GM18868 (cell line): Measurements from ENCODE around the gene MT1M.
A peak's percentile ranks its signal among the peaks of the same experiment; 100 is the strongest.
"Not testable (repeated sequence)": the region's sequence is repeated elsewhere in the genome, so short reads cannot be mapped to it uniquely, and the experiment has no call there.

Experiments
- ATAC-seq: cut with Tn5 transposase; IDR thresholded peaks from one replicate; pipeline ENCODE4 v1.9.1; 2021; ENCODE audit warnings: mild to moderate bottlenecking, moderate library complexity; ENCODE audit not compliant: unreplicated experiment

The MT1M gene

DNA sequence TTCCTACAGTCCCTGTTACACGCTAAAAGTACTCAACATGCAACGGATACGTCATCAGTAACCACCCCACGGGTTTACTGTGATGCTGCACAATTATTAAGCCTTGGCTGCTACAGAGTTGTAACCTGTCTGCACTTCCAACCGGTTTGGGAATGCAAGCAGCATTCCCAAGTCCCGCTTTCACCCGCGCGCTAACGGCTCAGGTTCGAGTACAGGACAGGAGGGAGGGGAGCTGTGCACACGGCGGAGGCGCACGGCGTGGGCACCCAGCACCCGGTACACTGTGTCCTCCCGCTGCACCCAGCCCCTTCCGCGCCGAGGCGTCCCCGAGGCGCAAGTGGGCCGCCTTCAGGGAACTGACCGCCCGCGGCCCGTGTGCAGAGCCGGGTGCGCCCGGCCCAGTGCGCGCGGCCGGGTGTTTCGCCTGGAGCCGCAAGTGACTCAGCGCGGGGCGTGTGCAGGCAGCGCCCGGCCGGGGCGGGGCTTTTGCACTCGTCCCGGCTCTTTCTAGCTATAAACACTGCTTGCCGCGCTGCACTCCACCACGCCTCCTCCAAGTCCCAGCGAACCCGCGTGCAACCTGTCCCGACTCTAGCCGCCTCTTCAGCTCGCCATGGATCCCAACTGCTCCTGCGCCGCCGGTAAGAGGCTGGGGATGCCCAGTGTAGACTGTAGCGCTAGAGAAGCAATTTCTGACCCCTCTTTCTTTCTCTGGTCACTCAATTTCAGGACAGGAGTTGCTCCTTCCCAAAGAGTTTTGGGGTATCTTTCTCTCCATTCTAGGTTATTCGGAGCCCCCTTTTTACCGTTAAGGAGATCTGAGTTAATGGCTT lies 24.2 kb upstream of the MT1M start, which contains the start of gene MT2A:
MT2A (plus strand) TSS at position 542 of the 833 bp plus-strand sequence; CDS start at position 614, 72 bp downstream.
- ATAC-seq: peak; percentile 85

DNA sequence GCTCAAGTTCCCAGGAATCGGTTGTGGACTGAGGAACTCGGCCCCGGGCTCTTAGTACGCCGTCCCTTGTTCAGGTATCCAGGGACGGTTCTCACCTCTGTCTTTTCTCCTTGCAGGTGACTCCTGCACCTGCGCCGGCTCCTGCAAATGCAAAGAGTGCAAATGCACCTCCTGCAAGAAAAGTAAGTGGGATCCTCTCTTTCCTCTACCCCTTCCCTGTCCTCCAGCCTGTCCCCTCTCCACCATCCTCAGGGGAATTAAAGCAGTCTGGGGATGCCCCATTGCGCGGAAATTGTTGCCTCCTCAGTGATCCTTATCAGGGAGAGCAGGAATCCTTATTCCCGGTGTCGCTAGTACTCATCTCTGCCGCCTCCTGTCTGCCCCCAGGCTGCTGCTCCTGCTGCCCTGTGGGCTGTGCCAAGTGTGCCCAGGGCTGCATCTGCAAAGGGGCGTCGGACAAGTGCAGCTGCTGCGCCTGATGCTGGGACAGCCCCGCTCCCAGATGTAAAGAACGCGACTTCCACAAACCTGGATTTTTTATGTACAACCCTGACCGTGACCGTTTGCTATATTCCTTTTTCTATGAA lies 23.5 kb upstream of the MT1M start:
- no peak for ATAC-seq

- peak; percentile 51 for ATAC-seq
Measured at GRCh38 chr16:56609463-56609921, 23.0 kb upstream of the MT1M start.

- peak; percentile 30 for ATAC-seq
Measured at GRCh38 chr16:56610017-56610608, 22.3 kb upstream of the MT1M start.

DNA sequence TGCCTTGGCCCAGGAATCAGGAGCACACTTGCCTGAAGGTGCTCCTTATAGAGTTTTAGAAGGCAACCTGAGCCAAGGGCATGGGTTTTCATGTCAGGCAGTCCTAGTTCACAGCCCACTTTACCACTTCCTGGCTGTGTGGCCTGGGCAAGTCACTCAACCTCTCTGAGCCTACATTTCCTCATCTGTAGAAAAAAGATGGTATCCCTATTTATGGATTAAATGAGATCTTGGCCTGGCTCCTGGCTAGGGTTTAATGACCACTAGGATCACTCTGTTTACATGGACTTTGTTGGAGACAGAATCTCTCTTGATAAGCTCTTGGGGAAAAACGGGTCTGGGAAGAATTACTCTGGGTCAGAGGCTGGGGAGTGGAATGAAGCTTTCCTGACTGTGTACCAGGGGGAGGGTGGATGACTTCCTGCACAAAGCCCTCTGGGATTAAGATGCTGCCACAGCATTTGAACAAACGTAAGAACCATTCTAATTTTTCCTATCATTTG lies 21.8 kb upstream of the MT1M start:
- no peak for ATAC-seq

DNA sequence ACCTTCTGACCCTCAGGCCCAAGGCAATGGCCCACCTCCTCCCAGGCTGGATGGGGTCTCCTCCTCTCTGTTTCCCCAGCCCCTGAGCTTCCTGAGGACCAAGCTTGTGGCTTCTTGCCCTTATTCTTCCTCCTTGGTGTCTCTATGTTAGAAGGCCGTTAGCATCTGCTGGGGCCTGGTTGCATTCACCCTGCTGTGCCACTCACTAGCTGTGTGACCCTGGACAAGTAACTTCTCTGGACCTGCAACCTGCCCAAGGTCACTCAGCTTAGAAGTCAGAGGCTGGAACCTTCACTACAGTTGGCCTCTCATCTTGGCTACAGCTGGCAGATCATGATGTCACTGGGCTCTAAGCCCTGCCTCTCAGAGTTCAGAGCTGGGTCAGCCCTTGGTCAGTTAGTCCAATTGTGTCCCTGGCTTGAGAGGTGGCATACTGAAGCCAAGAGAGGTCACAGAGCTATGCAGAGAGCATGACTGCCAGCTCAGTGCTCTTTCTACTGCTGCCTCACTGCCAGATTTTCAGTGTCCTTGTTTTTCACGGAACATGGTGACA lies 21.1 kb upstream of the MT1M start:
- ATAC-seq: no peak

DNA sequence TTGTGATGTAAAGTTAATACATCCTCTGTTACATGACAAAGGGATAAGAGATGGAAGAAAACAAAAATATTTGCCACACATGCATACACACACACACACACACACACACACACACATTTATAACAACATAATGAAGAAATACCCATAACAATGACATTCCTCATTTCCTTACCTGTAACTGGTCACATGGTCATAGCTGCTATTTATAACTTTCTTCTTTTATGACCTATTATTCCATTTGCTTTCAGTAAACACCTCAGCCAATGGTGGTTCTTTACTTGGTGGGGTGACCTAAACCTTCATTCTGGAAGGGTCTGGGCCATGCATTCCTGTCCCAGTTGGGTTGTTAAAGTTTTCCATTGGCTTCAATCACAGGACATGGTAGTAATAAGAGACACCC lies 18.8 kb upstream of the MT1M start:
- ATAC-seq: no peak

- ATAC-seq: peak; percentile 60
Measured at GRCh38 chr16:56614549-56614991, 17.9 kb upstream of the MT1M start.

DNA sequence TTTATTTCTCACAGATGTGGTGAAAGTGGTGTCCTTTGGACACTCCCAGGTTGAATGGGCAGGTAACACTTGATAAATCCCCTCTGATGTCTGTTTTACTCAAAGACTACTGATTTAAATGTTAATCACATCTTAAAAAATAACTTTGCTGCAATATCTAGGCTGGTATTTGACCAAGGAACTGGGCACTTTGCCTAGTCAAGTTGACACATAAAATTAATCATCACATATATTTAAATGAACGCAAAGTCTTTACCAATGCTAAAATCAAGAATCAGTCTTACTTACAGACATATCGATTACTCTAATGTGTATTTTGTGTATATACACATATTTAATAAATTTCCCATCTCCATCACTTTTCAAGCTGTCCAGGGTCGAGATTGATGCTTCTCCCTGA lies 17.1 kb upstream of the MT1M start:
- ATAC-seq: no peak

- no peak for ATAC-seq
Measured at GRCh38 chr16:56616608-56617211, 15.7 kb upstream of the MT1M start.

DNA sequence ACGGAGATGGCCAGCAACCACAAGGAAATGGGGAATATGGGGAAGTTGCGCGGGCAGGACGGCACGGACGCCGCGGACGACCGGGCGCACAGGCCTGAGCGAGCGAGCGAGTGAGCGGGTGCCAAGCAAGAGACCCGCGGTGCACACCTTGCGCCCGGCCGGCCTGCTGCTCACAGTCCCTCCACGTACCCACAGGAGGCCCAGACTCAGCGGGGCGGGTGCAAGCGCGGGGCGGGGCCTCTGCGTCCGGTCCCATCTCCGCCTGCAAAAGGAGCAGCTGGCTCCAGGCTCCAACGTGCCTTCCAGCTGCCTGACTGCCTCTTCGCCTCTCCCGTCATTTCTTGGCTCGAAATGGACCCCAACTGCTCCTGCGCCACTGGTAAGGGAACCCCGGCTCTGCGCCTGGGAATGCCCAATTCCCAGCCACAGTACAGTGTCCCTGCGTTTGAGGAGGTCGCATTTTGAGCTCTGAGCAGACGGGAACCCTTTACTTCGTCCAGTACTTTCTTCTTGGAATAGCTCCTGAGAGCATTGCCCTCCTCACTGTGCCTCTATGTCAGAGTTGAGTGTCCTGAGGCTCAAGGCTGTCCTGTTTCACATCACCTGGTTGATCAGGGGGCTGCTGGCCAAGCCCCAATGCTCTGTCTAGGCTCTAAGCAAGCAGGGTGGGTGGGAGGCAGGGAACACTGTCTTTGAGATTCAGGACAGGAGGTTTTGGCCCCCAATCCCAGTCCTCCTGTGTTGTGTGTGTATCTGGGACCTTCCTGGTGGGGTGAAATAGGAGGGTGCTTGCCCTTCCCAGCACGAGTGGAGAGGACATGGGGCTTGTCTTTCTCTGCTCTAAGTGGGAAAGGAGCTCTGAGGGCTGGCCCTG lies 15.0 kb upstream of the MT1M start:
- ATAC-seq: peak; percentile 44

- ATAC-seq: no peak
Measured at GRCh38 chr16:56618138-56618537, 14.3 kb upstream of the MT1M start.

DNA sequence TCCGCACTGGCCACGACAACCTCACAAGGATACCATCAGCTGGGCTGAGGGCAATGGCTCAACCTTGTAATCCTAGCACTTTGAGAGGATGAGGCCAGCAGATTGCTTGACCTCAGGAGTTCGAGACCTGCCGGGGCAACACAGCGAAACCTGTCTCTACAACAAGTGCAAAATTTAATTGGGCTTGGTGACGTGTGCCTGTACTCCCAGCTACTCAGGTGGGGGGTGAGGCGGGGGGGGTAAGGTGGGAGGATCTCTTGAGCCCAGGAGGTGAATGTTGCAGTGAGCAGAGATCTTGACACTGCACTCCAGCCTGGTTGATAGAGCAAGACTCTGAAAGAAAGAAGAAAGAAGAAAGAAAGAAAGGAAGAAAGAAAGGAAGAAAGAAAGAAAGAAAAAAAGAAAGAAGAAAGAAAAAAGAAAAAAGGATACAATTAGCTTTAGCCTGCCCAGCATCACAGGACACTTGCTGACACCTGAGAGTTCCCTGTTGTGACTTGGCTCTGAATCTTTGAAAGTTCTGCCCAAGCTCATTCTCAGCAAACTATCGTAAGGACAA lies 12.0 kb upstream of the MT1M start:
- no peak for ATAC-seq

DNA sequence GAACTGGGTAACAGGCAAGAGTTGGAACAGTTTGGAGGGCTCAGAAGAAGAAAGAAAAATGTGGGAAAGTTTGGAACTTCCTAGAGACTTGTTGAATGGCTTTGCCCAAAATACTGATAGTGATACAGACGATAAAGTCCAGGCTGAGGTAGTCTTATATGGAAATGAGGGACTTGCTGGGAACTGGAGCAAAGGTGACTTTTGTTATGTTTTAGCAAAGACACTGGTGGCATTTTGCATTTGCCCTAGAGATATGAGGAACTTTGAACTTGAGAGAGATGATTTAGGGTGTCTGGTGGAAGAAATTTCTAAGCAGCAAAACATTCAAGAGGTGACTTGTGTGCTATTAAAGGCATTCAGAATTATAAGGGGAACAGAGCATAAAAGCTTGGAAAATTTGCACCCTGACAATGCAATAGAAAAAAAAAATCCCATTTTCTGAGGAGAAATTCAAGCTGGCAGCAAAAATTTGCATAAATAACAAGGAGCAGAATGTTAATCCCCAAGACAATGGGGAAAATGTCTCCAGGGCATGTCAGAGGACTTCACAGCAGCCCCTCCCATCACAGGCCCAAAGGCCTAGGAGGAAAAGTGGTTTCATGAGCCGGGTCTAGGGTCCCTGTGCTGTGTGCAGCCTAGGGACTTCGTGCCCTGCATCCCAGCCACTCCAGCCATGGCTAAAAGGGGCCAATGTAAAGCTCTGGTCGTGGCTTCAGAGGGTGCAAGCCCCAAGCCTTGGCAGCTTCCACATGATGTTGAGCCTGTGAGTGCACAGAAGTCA lies 10.6 kb upstream of the MT1M start:
- ATAC-seq: not testable (repeated sequence)

DNA sequence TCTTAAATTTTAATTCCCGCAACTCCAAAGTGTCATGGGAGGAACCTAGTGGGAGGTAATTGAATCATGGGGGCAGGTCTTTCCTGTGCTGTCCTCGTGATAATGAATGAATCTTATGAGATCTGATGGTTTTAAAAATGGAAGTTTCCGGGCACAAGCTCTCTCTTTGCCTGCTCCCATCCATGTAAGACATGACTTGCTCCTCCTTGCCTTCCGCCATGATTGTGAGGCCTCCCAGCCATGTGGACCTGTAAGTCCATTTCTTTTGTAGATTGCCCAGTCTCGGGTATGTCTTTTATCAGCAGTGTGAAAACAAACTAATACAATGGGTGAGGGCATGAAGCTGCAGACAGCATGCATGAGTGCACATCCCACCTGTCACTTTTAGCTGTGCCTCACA lies 9.3 kb upstream of the MT1M start:
- ATAC-seq: not testable (repeated sequence)

GRCh38 chr16:56623637-56624036 lies 8.8 kb upstream of the MT1M start:
- no peak for ATAC-seq

DNA sequence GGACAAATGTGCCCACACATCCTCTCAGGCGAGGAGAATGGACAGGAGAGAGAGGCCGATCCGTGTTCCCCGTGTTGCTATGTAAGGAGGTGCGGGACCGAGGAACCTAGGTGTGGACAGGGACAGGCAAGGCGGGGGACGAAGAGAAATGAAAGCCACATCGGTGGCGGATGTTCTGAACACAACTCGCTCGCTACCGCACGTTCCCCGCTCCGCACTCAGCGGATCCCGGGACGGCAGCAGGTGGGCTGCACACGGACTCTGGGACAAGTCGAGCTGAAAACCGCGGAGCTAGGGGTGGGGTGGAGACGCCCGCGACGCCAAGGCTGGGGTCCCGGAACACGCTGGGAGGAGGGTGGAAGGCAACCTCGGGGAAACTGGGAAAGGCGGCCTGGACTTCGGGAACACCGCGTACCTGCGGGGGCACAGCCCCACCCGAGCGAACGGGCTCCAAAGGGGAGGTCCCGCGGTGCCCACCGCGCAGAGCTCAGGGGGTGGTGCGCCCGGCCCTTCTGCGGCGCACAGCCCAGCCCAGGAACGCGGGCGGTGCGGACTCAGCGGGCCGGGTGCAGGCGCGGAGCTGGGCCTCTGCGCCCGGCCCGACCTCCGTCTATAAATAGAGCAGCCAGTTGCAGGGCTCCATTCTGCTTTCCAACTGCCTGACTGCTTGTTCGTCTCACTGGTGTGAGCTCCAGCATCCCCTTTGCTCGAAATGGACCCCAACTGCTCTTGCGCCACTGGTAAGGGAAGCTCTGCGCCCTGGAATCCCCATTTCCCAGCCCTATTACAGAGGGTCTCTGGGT lies 7.1 kb upstream of the MT1M start, which contains the start of gene MT1E:
MT1E (plus strand) TSS at position 642 of the 803 bp plus-strand sequence; CDS start at position 713, 71 bp downstream.
- no peak for ATAC-seq
